ENCODE measurements around the gene NDUFB4.

The NDUFB4 gene

GRCh38 chr3:120587332-120587975, 8.7 kb upstream of the NDUFB4 start:
- no peak overlapping the region for H3K27ac ChIP-seq (ENCODE audit: low read depth, low read length)
- no peaks in the 10 kb centered on the region for H3K79me2 ChIP-seq (ENCODE audit: control insufficient read depth, insufficient read depth, low read length, unreplicated experiment)
- H3K4me3 ChIP-seq (ENCODE audit: low read depth, low read length) = no peak overlapping the region
- H3K27me3 ChIP-seq (ENCODE audit: insufficient read depth, low read length) = no peaks in the 10 kb centered on the region
- no peak overlapping the region for H2AFZ ChIP-seq (ENCODE audit: low read length, unreplicated experiment)
- no peaks in the 10 kb centered on the region for H3K4me1 ChIP-seq (ENCODE audit: control insufficient read depth, insufficient read depth, low read length, unreplicated experiment)
- H3K36me3 ChIP-seq (ENCODE audit: insufficient read depth, low read length) = no peaks in the 10 kb centered on the region

- Histone ChIP-seq H3K36me3 (ENCODE audit: insufficient read depth, low read length) (peaks cover 15% of the 10 kb centered on the region; the same call in 1 of the 2 replicates), H3K4me3 (ENCODE audit: low read depth, low read length) (peak overlapping the region; percentile 96), H3K27ac (ENCODE audit: low read depth, low read length) (no peak overlapping the region), H3K4me1 (ENCODE audit: control insufficient read depth, insufficient read depth, low read length, unreplicated experiment) (peaks cover 24% of the 10 kb centered on the region), H3K79me2 (ENCODE audit: control insufficient read depth, insufficient read depth, low read length, unreplicated experiment) (peaks cover 33% of the 10 kb centered on the region), H2AFZ (ENCODE audit: low read length, unreplicated experiment) (peak overlapping the region; percentile 92), H3K27me3 (ENCODE audit: insufficient read depth, low read length) (no peaks in the 10 kb centered on the region)
Observed at GRCh38 chr3:120595788-120596115, 384 bp upstream of the NDUFB4 start.

- peaks cover 21% of the 10 kb centered on the region; the same call in 1 of the 2 replicates for H3K36me3 ChIP-seq (ENCODE audit: insufficient read depth, low read length)
- H3K27me3 ChIP-seq (ENCODE audit: insufficient read depth, low read length) = no peaks in the 10 kb centered on the region
- H3K4me3 ChIP-seq (ENCODE audit: low read depth, low read length) = peak overlapping the region; percentile 96
- H3K4me1 ChIP-seq (ENCODE audit: control insufficient read depth, insufficient read depth, low read length, unreplicated experiment) = peaks cover 24% of the 10 kb centered on the region
- H2AFZ ChIP-seq (ENCODE audit: low read length, unreplicated experiment) = no peak overlapping the region
- peak overlapping the region; percentile 66; the same call in 1 of the 2 replicates for H3K27ac ChIP-seq (ENCODE audit: low read depth, low read length)
- H3K79me2 ChIP-seq (ENCODE audit: control insufficient read depth, insufficient read depth, low read length, unreplicated experiment) = peaks cover 33% of the 10 kb centered on the region
Observed at GRCh38 chr3:120596853-120597223, 702 bp downstream of the NDUFB4 start.

- peaks cover 24% of the 10 kb centered on the region for H3K4me1 ChIP-seq (ENCODE audit: control insufficient read depth, insufficient read depth, low read length, unreplicated experiment)
- no peak overlapping the region for H2AFZ ChIP-seq (ENCODE audit: low read length, unreplicated experiment)
- peaks cover 26% of the 10 kb centered on the region; the same call in 1 of the 2 replicates for H3K36me3 ChIP-seq (ENCODE audit: insufficient read depth, low read length)
- H3K4me3 ChIP-seq (ENCODE audit: low read depth, low read length) = peak overlapping the region; percentile 79
- no peaks in the 10 kb centered on the region for H3K27me3 ChIP-seq (ENCODE audit: insufficient read depth, low read length)
- peaks cover 33% of the 10 kb centered on the region for H3K79me2 ChIP-seq (ENCODE audit: control insufficient read depth, insufficient read depth, low read length, unreplicated experiment)
- no peak overlapping the region for H3K27ac ChIP-seq (ENCODE audit: low read depth, low read length)
Observed at GRCh38 chr3:120597445-120598049, 1.4 kb downstream of the NDUFB4 start.

GRCh38 chr3:120599211-120599610, 3.1 kb downstream of the NDUFB4 start:
- H3K27me3 ChIP-seq (ENCODE audit: insufficient read depth, low read length) = no peaks in the 10 kb centered on the region
- no peak overlapping the region for H2AFZ ChIP-seq (ENCODE audit: low read length, unreplicated experiment)
- H3K36me3 ChIP-seq (ENCODE audit: insufficient read depth, low read length) = peaks cover 29% of the 10 kb centered on the region; the same call in 1 of the 2 replicates
- H3K79me2 ChIP-seq (ENCODE audit: control insufficient read depth, insufficient read depth, low read length, unreplicated experiment) = peaks cover 33% of the 10 kb centered on the region
- no peak overlapping the region for H3K27ac ChIP-seq (ENCODE audit: low read depth, low read length)
- peaks cover 24% of the 10 kb centered on the region for H3K4me1 ChIP-seq (ENCODE audit: control insufficient read depth, insufficient read depth, low read length, unreplicated experiment)
- no peak overlapping the region for H3K4me3 ChIP-seq (ENCODE audit: low read depth, low read length)

GRCh38 chr3:120601554-120601953, 5.4 kb downstream of the NDUFB4 start:
- H3K4me3 ChIP-seq (ENCODE audit: low read depth, low read length) = no peak overlapping the region
- no peak overlapping the region for H2AFZ ChIP-seq (ENCODE audit: low read length, unreplicated experiment)
- peaks cover 30% of the 10 kb centered on the region for H3K79me2 ChIP-seq (ENCODE audit: control insufficient read depth, insufficient read depth, low read length, unreplicated experiment)
- H3K4me1 ChIP-seq (ENCODE audit: control insufficient read depth, insufficient read depth, low read length, unreplicated experiment) = peaks cover 18% of the 10 kb centered on the region
- H3K36me3 ChIP-seq (ENCODE audit: insufficient read depth, low read length) = peaks cover 29% of the 10 kb centered on the region; the same call in 1 of the 2 replicates
- no peaks in the 10 kb centered on the region for H3K27me3 ChIP-seq (ENCODE audit: insufficient read depth, low read length)
- H3K27ac ChIP-seq (ENCODE audit: low read depth, low read length) = no peak overlapping the region

- H3K36me3 ChIP-seq (ENCODE audit: insufficient read depth, low read length) = peaks cover 29% of the 10 kb centered on the region; the same call in 1 of the 2 replicates
Observed at GRCh38 chr3:120602682-120603081, 6.5 kb downstream of the NDUFB4 start.

GRCh38 chr3:120604382-120604781, 8.2 kb downstream of the NDUFB4 start:
- peaks cover 4% of the 10 kb centered on the region for H3K79me2 ChIP-seq (ENCODE audit: control insufficient read depth, insufficient read depth, low read length, unreplicated experiment)
- peaks cover 2% of the 10 kb centered on the region for H3K4me1 ChIP-seq (ENCODE audit: control insufficient read depth, insufficient read depth, low read length, unreplicated experiment)
- no peak overlapping the region for H2AFZ ChIP-seq (ENCODE audit: low read length, unreplicated experiment)
- H3K36me3 ChIP-seq (ENCODE audit: insufficient read depth, low read length) = peaks cover 19% of the 10 kb centered on the region; the same call in 1 of the 2 replicates
- no peak overlapping the region for H3K4me3 ChIP-seq (ENCODE audit: low read depth, low read length)
- no peak overlapping the region for H3K27ac ChIP-seq (ENCODE audit: low read depth, low read length)
- H3K27me3 ChIP-seq (ENCODE audit: insufficient read depth, low read length) = no peaks in the 10 kb centered on the region

More at GRCh38 chr3:120602682-120603081, 6.5 kb downstream of the NDUFB4 start:
- Histone ChIP-seq H3K27ac (ENCODE audit: low read depth, low read length) (no peak overlapping the region), H3K4me1 (ENCODE audit: control insufficient read depth, insufficient read depth, low read length, unreplicated experiment) (peaks cover 11% of the 10 kb centered on the region), H3K27me3 (ENCODE audit: insufficient read depth, low read length) (no peaks in the 10 kb centered on the region), H2AFZ (ENCODE audit: low read length, unreplicated experiment) (no peak overlapping the region), H3K79me2 (ENCODE audit: control insufficient read depth, insufficient read depth, low read length, unreplicated experiment) (peaks cover 20% of the 10 kb centered on the region), H3K4me3 (ENCODE audit: low read depth, low read length) (no peak overlapping the region)

- Histone ChIP-seq H3K27ac (ENCODE audit: low read depth, low read length) (no peak overlapping the region), H3K27me3 (ENCODE audit: insufficient read depth, low read length) (0 out of 2 replicates have a peak, but pooled peaks cover 2% of the 10 kb centered on the region), H2AFZ (ENCODE audit: low read length, unreplicated experiment) (no peak overlapping the region), H3K4me3 (ENCODE audit: low read depth, low read length) (no peak overlapping the region), H3K36me3 (ENCODE audit: insufficient read depth, low read length) (peaks cover 15% of the 10 kb centered on the region; the same call in 1 of the 2 replicates), H3K4me1 (ENCODE audit: control insufficient read depth, insufficient read depth, low read length, unreplicated experiment) (no peaks in the 10 kb centered on the region), H3K79me2 (ENCODE audit: control insufficient read depth, insufficient read depth, low read length, unreplicated experiment) (no peaks in the 10 kb centered on the region)
Observed at GRCh38 chr3:120604784-120605183, 8.6 kb downstream of the NDUFB4 start.

GRCh38 chr3:120608506-120608905, 12.4 kb downstream of the NDUFB4 start:
- Histone ChIP-seq H3K79me2 (ENCODE audit: control insufficient read depth, insufficient read depth, low read length, unreplicated experiment) (no peaks in the 10 kb centered on the region), H3K4me3 (ENCODE audit: low read depth, low read length) (no peak overlapping the region), H3K4me1 (ENCODE audit: control insufficient read depth, insufficient read depth, low read length, unreplicated experiment) (no peaks in the 10 kb centered on the region), H3K27me3 (ENCODE audit: insufficient read depth, low read length) (0 out of 2 replicates have a peak, but pooled peaks cover 2% of the 10 kb centered on the region), H3K27ac (ENCODE audit: low read depth, low read length) (no peak overlapping the region), H3K36me3 (ENCODE audit: insufficient read depth, low read length) (no peaks in the 10 kb centered on the region), H2AFZ (ENCODE audit: low read length, unreplicated experiment) (no peak overlapping the region)

GRCh38 chr3:120614765-120615164, 18.6 kb downstream of the NDUFB4 start:
- no peaks in the 10 kb centered on the region for H3K36me3 ChIP-seq (ENCODE audit: insufficient read depth, low read length)
- H3K4me3 ChIP-seq (ENCODE audit: low read depth, low read length) = no peak overlapping the region
- no peak overlapping the region for H2AFZ ChIP-seq (ENCODE audit: low read length, unreplicated experiment)
- H3K4me1 ChIP-seq (ENCODE audit: control insufficient read depth, insufficient read depth, low read length, unreplicated experiment) = peaks cover 2% of the 10 kb centered on the region
- H3K27ac ChIP-seq (ENCODE audit: low read depth, low read length) = no peak overlapping the region
- no peaks in the 10 kb centered on the region for H3K27me3 ChIP-seq (ENCODE audit: insufficient read depth, low read length)
- no peaks in the 10 kb centered on the region for H3K79me2 ChIP-seq (ENCODE audit: control insufficient read depth, insufficient read depth, low read length, unreplicated experiment)

Measured in ACC112 (cell line).